Muscle of leg (tissue), 11 donors: ENCODE measurements around the gene HSPA12B. TPM values are rescaled to one million over a fixed set of nuclear protein-coding genes. Genes with fewer than 3 reads are reported as not detected.

Source experiments
- DNase-seq: peaks from one replicate; pipeline ENCODE4 v3.0.0; 2013
- H3K27ac ChIP-seq: one replicate; pipeline ENCODE4 v1.5.1; 2013; ENCODE audit warnings: mild to moderate bottlenecking, low read length, control low read depth
- H3K27me3 ChIP-seq: one replicate; pipeline ENCODE4 v1.6.1; 2013; ENCODE audit warnings: low read length; ENCODE audit not compliant: control insufficient read depth, insufficient read depth
- H3K36me3 ChIP-seq: one replicate; pipeline ENCODE4 v1.6.1; 2013; ENCODE audit warnings: low read length; ENCODE audit not compliant: control insufficient read depth, insufficient read depth
- H3K4me1 ChIP-seq: one replicate; pipeline ENCODE4 v1.6.1; 2013; ENCODE audit warnings: low read length; ENCODE audit not compliant: control insufficient read depth, insufficient read depth
- H3K4me3 ChIP-seq: one replicate; pipeline ENCODE4 v1.5.1; 2013; ENCODE audit warnings: low read length, control low read depth
- H3K9me3 ChIP-seq: replicated peaks from 2 replicates; pipeline ENCODE4 v1.6.1; 2013; ENCODE audit warnings: low read depth, low read length; ENCODE audit not compliant: control insufficient read depth
- WGBS: methylation state at CpG from one replicate; pipeline ENCODE4 v1.1.5; 2013; ENCODE audit warnings: missing lambda C conversion rate; ENCODE audit not compliant: insufficient coverage; 5-methylcytosine and 5-hydroxymethylcytosine counted together
- polyA plus RNA-seq, 8 donors: library from polyadenylated mRNA; unstranded; fragments of 120-200 nt; gene quantifications; one replicate each; pipeline versions ENCODE4 v1.2.1 to v1.2.3, GENCODE V29; 2013; ENCODE audit warnings: inconsistent platforms in 1 of 8, low replicate concordance in 1 of 8; ENCODE audit not compliant: insufficient read length in 8 of 8, insufficient read depth in 1 of 8
- total RNA-seq: library from RNA; stranded (reverse); fragments of 120-200 nt; gene quantifications from one replicate; pipeline ENCODE4 v1.2.4, GENCODE V29; 2013

The HSPA12B gene
- total and polyA plus RNA-seq, 9 donors: 18.3 to 35.8 (median 28.7) TPM

- Histone ChIP-seq H3K27me3 (no peaks in the 10 kb centered on the region), H3K4me1 (peaks cover 48% of the 10 kb centered on the region), H3K9me3 (no peaks in the 10 kb centered on the region), H3K36me3 (peaks cover 21% of the 10 kb centered on the region), H3K4me3 (peak within 1 kb of the TSS; percentile 61), H3K27ac (peak within 1 kb of the TSS; percentile 96)
- under 1% methylated on average over 38 of the region's 69 CpGs for WGBS
- peak; percentile 98 for DNase-seq
Observed at GRCh38 chr20:3795511-3796468, 63.3 kb downstream of the HSPA12B start, which contains the start of gene CDC25B. Gene CDC25B, plus strand, starts transcription at chr20:3796310. Its CDS starts 222 bp downstream, at chr20:3796532.

GRCh38 chr20:3796477-3797225 is 64.2 kb downstream of the HSPA12B start:
- Histone ChIP-seq H3K27ac (peak overlapping the region; percentile 95), H3K4me1 (peaks cover 55% of the 10 kb centered on the region), H3K4me3 (peak overlapping the region; percentile 61), H3K36me3 (peaks cover 30% of the 10 kb centered on the region), H3K27me3 (no peaks in the 10 kb centered on the region), H3K9me3 (no peaks in the 10 kb centered on the region)
- DNase-seq: peak; percentile 27
- WGBS: 0% methylated on average over 16 of the region's 33 CpGs

- peak; percentile 27 for DNase-seq
Observed at GRCh38 chr20:3797226-3797545, 64.7 kb downstream of the HSPA12B start.

GRCh38 chr20:3797592-3798372 is 65.3 kb downstream of the HSPA12B start:
- H3K4me3 ChIP-seq: peak overlapping the region; percentile 61
- WGBS: 60% methylated on average over 9 of the region's 19 CpGs

More at GRCh38 chr20:3797226-3797545, 64.7 kb downstream of the HSPA12B start:
- Histone ChIP-seq H3K4me3 (peak overlapping the region; percentile 61), H3K36me3 (peaks cover 35% of the 10 kb centered on the region), H3K27me3 (no peaks in the 10 kb centered on the region), H3K27ac (peak overlapping the region; percentile 95), H3K4me1 (peaks cover 59% of the 10 kb centered on the region), H3K9me3 (no peaks in the 10 kb centered on the region)
- WGBS: 44% methylated on average over 4 of the region's 5 CpGs

GRCh38 chr20:3798373-3798768 is 65.9 kb downstream of the HSPA12B start:
- peaks cover 47% of the 10 kb centered on the region for H3K36me3 ChIP-seq
- H3K4me1 ChIP-seq: peaks cover 68% of the 10 kb centered on the region
- WGBS: 62% methylated on average over 2 of the region's 5 CpGs

More at GRCh38 chr20:3797592-3798372, 65.3 kb downstream of the HSPA12B start:
- peak overlapping the region; percentile 95 for H3K27ac ChIP-seq
- peaks cover 64% of the 10 kb centered on the region for H3K4me1 ChIP-seq
- DNase-seq: peak; percentile 23
- H3K27me3 ChIP-seq: no peaks in the 10 kb centered on the region
- no peaks in the 10 kb centered on the region for H3K9me3 ChIP-seq
- H3K36me3 ChIP-seq: peaks cover 41% of the 10 kb centered on the region

GRCh38 chr20:3798908-3799248 is 66.4 kb downstream of the HSPA12B start:
- H3K4me3 ChIP-seq: no peak overlapping the region
- peaks cover 52% of the 10 kb centered on the region for H3K36me3 ChIP-seq
- WGBS: 100% methylated on average over 2 of the region's 3 CpGs
- no peaks in the 10 kb centered on the region for H3K9me3 ChIP-seq
- peaks cover 73% of the 10 kb centered on the region for H3K4me1 ChIP-seq
- H3K27me3 ChIP-seq: no peaks in the 10 kb centered on the region
- peak; percentile 87 for DNase-seq
- H3K27ac ChIP-seq: peak overlapping the region; percentile 95

More at GRCh38 chr20:3798373-3798768, 65.9 kb downstream of the HSPA12B start:
- Histone ChIP-seq H3K27ac (peak overlapping the region; percentile 95), H3K4me3 (peak overlapping the region; percentile 14), H3K27me3 (no peaks in the 10 kb centered on the region), H3K9me3 (no peaks in the 10 kb centered on the region)
- DNase-seq: no peak

- Histone ChIP-seq H3K4me1 (peaks cover 70% of the 10 kb centered on the region), H3K9me3 (no peaks in the 10 kb centered on the region)
- DNase-seq: no peak
Observed at GRCh38 chr20:3800256-3800877, 67.9 kb downstream of the HSPA12B start.

GRCh38 chr20:3800878-3801260 is 68.4 kb downstream of the HSPA12B start:
- 91% methylated on average over 6 of the region's 8 CpGs for WGBS
- Histone ChIP-seq H3K9me3 (no peaks in the 10 kb centered on the region), H3K4me3 (no peak overlapping the region), H3K27me3 (no peaks in the 10 kb centered on the region), H3K27ac (no peak overlapping the region), H3K4me1 (peaks cover 70% of the 10 kb centered on the region), H3K36me3 (peaks cover 72% of the 10 kb centered on the region)
- DNase-seq: no peak

More at GRCh38 chr20:3800256-3800877, 67.9 kb downstream of the HSPA12B start:
- Histone ChIP-seq H3K4me3 (no peak overlapping the region), H3K27ac (peak overlapping the region; percentile 79), H3K27me3 (no peaks in the 10 kb centered on the region), H3K36me3 (peaks cover 67% of the 10 kb centered on the region)
- 83% methylated on average over 17 of the region's 18 CpGs for WGBS

- Histone ChIP-seq H3K4me1 (peaks cover 74% of the 10 kb centered on the region), H3K9me3 (no peaks in the 10 kb centered on the region), H3K27me3 (no peaks in the 10 kb centered on the region), H3K4me3 (no peak overlapping the region), H3K27ac (no peak overlapping the region), H3K36me3 (peaks cover 76% of the 10 kb centered on the region)
- 95% methylated on average over 2 of the region's 4 CpGs for WGBS
- DNase-seq: no peak
Observed at GRCh38 chr20:3801299-3801698, 68.8 kb downstream of the HSPA12B start.
